Kidney (tissue), 14 donors: ENCODE data around the gene KIAA0586. TPM values are rescaled to one million over a fixed set of nuclear protein-coding genes. Genes with fewer than 3 reads are reported as not detected.

Experiments used
- DNase-seq, 5 donors: peaks; one replicate each; pipeline ENCODE4 v3.0.0-alpha.2; 2013 to 2020
- FAIRE-seq: peaks from 2 replicates; lab custom pipeline; 2012; peaks lifted over from hg19 to GRCh38; lab: Jason Lieb, UNC
- H3K27ac ChIP-seq, 2 donors: one replicate each; pipeline ENCODE4 v1.7.0; 2013; ENCODE audit warnings: low read depth in 2 of 2, low read length in 2 of 2, inconsistent platforms in 1 of 2
- H3K27me3 ChIP-seq: one replicate; pipeline ENCODE4 v1.7.1; 2013; ENCODE audit warnings: low read length, inconsistent platforms; ENCODE audit not compliant: control insufficient read depth, insufficient read depth
- H3K36me3 ChIP-seq, 3 donors: one replicate each; pipeline versions ENCODE4 v1.7.0 to v1.7.1; 2013; ENCODE audit warnings: low read length in 3 of 3, control low read depth in 1 of 3, inconsistent platforms in 1 of 3; ENCODE audit not compliant: insufficient read depth in 3 of 3, control insufficient read depth in 2 of 3
- H3K4me1 ChIP-seq, 3 donors: one replicate each; pipeline versions ENCODE4 v1.7.0 to v1.7.1; 2013; ENCODE audit warnings: low read length in 3 of 3, inconsistent platforms in 1 of 3, low read depth in 1 of 3; ENCODE audit not compliant: control insufficient read depth in 2 of 3, insufficient read depth in 2 of 3
- H3K4me3 ChIP-seq, 3 donors: one replicate each; pipeline versions ENCODE4 v1.7.0 to v1.8.1; 2013; ENCODE audit warnings: low read length in 3 of 3, control low read depth in 1 of 3, inconsistent platforms in 1 of 3
- H3K9ac ChIP-seq, 3 donors: one replicate each; pipeline versions ENCODE4 v1.7.0 to v1.7.1; 2013; ENCODE audit warnings: low read length in 3 of 3, control low read depth in 1 of 3, inconsistent platforms in 1 of 3
- H3K9me3 ChIP-seq, 3 donors: one replicate each; pipeline versions ENCODE4 v1.7.0 to v1.7.1; 2013; ENCODE audit warnings: low read length in 3 of 3, control low read depth in 1 of 3, inconsistent platforms in 1 of 3; ENCODE audit not compliant: control insufficient read depth in 2 of 3, insufficient read depth in 1 of 3
- CTCF ChIP-seq: IDR thresholded peaks from 3 replicates; pipeline ENCODE4 v1.5.1; 2012; ENCODE audit warnings: mild to moderate bottlenecking, moderate library complexity, borderline replicate concordance; ENCODE audit not compliant: insufficient read depth; ENCODE audit errors: extremely low read depth
- intact Hi-C: fragments of 100-400 bp; cut with DNase I; formaldehyde crosslinking; loops from one replicate; pipeline ENCODE4 v1.11.1; 2022
- polyA plus RNA-seq: library from polyadenylated mRNA; stranded (reverse); fragments of 350-450 nt; fragmentation: Illumina TruSeq; extraction: RNeasy Lipid Tissue Mini Kit (QIAGEN cat#74804); gene quantifications from one replicate; pipeline ENCODE4 v1.2.3, GENCODE V29; 2014; ENCODE audit warnings: low read depth, low replicate concordance; ENCODE audit not compliant: insufficient read depth
- total RNA-seq: library from RNA; stranded (reverse); fragmentation: NEBNext Ultra II Directional; extraction: Animal tissue kit (Norgen Biotek cat#: 25700); gene quantifications from one replicate; pipeline ENCODE4 v1.2.1, GENCODE V29; 2021
- donor health status: control.
- donor health status: control.
- donor health status: control.
- donor health status: control.
- donor health status: control.
- donor health status: DM: yes; HTN: yes; CAD: no.
- donor health status: Normal renal cell carcinoma (clear cell type).

KIAA0586 gene
- total and polyA plus RNA-seq, 2 donors from 2014 or later: 4.7 to 16.8 TPM

GRCh38 chr14:58428118-58428683, 682 bp downstream of the KIAA0586 start:
- H3K4me3 ChIP-seq: peak overlapping the region; percentile 98 to 99 (median 99)
- DNase-seq: peak in 3 of 5 donors; percentile 11 to 66 (median 62)
- H3K27ac ChIP-seq: peak overlapping the region; percentile 75 to 80
- no peaks in the 10 kb centered on the region for H3K9me3 ChIP-seq
- H3K27me3 ChIP-seq: no peaks in the 10 kb centered on the region
- H3K4me1 ChIP-seq: peaks cover 0 to 3% (median 3%) of the 10 kb centered on the region in 3 donors
- TF ChIP-seq CTCF: no peak
- H3K36me3 ChIP-seq: peaks cover 0 to 5% (median 2%) of the 10 kb centered on the region in 3 donors
- no peak for FAIRE-seq
- H3K9ac ChIP-seq: peak overlapping the region; percentile 4 to 94 (median 87)
- intact Hi-C loops: no loop called here

- intact Hi-C loops: no loop called here
- DNase-seq (no peak), FAIRE-seq (no peak)
- no peak overlapping the region for H3K4me3 ChIP-seq
- H3K36me3 ChIP-seq: peaks cover 0 to 10% (median 2%) of the 10 kb centered on the region in 3 donors
- no peak overlapping the region for H3K9ac ChIP-seq
- no peaks in the 10 kb centered on the region for H3K27me3 ChIP-seq
- H3K9me3 ChIP-seq: no peaks in the 10 kb centered on the region
- no peak overlapping the region for H3K27ac ChIP-seq
- TF ChIP-seq CTCF: no peak
- peaks cover 0 to 3% (median 3%) of the 10 kb centered on the region in 3 donors for H3K4me1 ChIP-seq
Observed at GRCh38 chr14:58430156-58430555, 2.6 kb downstream of the KIAA0586 start.

- Histone ChIP-seq H3K4me3 (no peak overlapping the region), H3K4me1 (no peaks in the 10 kb centered on the region), H3K9ac (no peak overlapping the region), H3K27ac (no peak overlapping the region), H3K36me3 (peaks cover 2 to 18% (median 10%) of the 10 kb centered on the region in 3 donors), H3K9me3 (no peaks in the 10 kb centered on the region), H3K27me3 (no peaks in the 10 kb centered on the region)
- FAIRE-seq: no peak
- intact Hi-C loops: no loop called here
- no peak for DNase-seq
- TF ChIP-seq CTCF: no peak
Observed at GRCh38 chr14:58439476-58439875, 12.0 kb downstream of the KIAA0586 start.
